ENCODE results near the gene TMEM178A. TPM values are rescaled to one million over a fixed set of nuclear protein-coding genes. Genes with fewer than 3 reads are reported as not detected.

TMEM178A gene
- polyA plus RNA-seq, 3 donors, result 0.15 TPM; not detected in 2

DNA sequence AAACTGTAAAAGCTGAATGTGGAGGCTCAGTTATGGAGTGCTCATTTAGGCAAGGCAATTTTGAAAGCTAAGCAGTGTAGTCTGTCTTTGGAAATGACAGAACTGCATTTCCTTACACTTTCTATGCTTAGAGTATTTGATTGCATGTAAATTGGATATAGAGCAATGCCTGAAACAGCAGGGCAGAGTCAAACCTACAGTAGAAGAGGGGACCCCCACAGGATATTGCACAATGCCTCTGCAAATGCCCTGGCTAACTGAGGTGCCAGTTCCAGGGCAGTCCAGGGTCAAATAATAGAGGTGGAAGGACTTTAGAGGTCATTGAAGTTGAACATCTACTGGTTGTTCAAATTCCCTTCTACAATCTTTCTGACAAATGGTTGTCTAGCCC lies 2.2 kb downstream of the TMEM178A start:
- Histone ChIP-seq H3K79me2 (ENCODE audit: insufficient read depth, low read length) (no peaks in the 10 kb centered on the region), H3K9ac (ENCODE audit: insufficient read depth, low read length, poor library complexity, severe bottlenecking) (no peak overlapping the region), H3K27ac (ENCODE audit: low read depth in 1 of 2, low read length in 2 of 2) (no peak overlapping the region), H3K27me3 (ENCODE audit: control insufficient read depth in 2 of 2, insufficient read depth in 2 of 2, low read length in 2 of 2) (peaks cover 50 to 53% of the 10 kb centered on the region in 2 donors), H2AFZ (ENCODE audit: insufficient read depth, low read depth, low read length, poor library complexity, severe bottlenecking) (no peak overlapping the region), H4K20me1 (ENCODE audit: insufficient read depth, low read length) (no peaks in the 10 kb centered on the region), H3K4me1 (ENCODE audit: control insufficient read depth in 1 of 2, insufficient read depth in 2 of 2, low read length in 2 of 2) (peaks cover 6 to 12% of the 10 kb centered on the region in 2 donors), H3K36me3 (replicated peaks in 1 of 2; ENCODE audit: control insufficient read depth in 1 of 2, insufficient read depth in 2 of 2, low read length in 2 of 2) (no peaks in the 10 kb centered on the region), H3K4me2 (replicated peaks; ENCODE audit: extremely low read depth, low read length, poor library complexity, severe bottlenecking) (no peak overlapping the region), H3K9me3 (replicated peaks in 1 of 2; ENCODE audit: control insufficient read depth in 1 of 2, insufficient read depth in 1 of 2, low read length in 2 of 2) (peaks cover 0 to 22% of the 10 kb centered on the region in 2 donors), H3K4me3 (replicated peaks in 1 of 3; ENCODE audit: low read depth in 2 of 3, low read length in 3 of 3) (no peak overlapping the region)
- H3K27ac Mint-ChIP-seq, result no peak overlapping the region
- no peak for DNase-seq
- TF ChIP-seq, protein P1, sequence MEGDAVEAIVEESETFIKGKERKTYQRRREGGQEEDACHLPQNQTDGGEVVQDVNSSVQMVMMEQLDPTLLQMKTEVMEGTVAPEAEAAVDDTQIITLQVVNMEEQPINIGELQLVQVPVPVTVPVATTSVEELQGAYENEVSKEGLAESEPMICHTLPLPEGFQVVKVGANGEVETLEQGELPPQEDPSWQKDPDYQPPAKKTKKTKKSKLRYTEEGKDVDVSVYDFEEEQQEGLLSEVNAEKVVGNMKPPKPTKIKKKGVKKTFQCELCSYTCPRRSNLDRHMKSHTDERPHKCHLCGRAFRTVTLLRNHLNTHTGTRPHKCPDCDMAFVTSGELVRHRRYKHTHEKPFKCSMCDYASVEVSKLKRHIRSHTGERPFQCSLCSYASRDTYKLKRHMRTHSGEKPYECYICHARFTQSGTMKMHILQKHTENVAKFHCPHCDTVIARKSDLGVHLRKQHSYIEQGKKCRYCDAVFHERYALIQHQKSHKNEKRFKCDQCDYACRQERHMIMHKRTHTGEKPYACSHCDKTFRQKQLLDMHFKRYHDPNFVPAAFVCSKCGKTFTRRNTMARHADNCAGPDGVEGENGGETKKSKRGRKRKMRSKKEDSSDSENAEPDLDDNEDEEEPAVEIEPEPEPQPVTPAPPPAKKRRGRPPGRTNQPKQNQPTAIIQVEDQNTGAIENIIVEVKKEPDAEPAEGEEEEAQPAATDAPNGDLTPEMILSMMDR (IDR thresholded peaks at IDR 0.05), result no peak
- peak overlapping the region in 1 of 2 donors; percentile 93 for H3K4me3 Mint-ChIP-seq
- peaks cover 41 to 56% (median 44%) of the 10 kb centered on the region in 3 donors for H3K27me3 Mint-ChIP-seq (ENCODE audit: low read depth in 3 of 3)
- intact Hi-C loops (cut with micrococcal nuclease), result no loop called here
- peaks cover 19% of the 10 kb centered on the region for H3K4me1 Mint-ChIP-seq
- H3K36me3 Mint-ChIP-seq, result peaks cover 0 to 13% of the 10 kb centered on the region in 2 donors
- H3K9me3 Mint-ChIP-seq, result peaks cover 0 to 21% (median 10%) of the 10 kb centered on the region in 7 donors

DNA sequence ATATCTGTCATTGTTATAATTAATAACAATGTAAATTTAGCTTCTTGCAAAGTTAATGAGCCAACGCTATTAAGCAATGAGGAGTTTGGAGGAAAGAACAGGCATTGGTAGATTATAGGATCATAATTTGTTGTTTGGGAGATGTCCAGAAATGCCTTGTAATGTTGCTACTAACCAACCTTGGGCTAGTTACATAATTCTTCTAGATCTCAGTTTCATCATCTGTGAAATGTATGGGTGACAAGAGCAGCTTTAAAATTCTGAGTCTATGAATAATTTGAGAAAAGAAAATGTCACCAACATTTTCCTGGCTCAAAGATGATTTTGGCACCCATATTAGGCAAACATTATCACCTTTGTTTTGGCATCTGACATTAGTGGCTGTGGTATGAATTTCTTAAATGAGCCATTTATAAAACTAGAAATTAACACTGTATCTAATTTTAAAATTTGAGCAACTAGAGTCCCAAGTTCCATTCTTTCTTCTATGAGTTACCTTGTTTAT lies 2.9 kb downstream of the TMEM178A start:
- Mint-ChIP-seq H3K4me3 (no peak overlapping the region), H3K36me3 (peaks cover 0 to 13% of the 10 kb centered on the region in 2 donors), H3K4me1 (peaks cover 19% of the 10 kb centered on the region), H3K9me3 (peaks cover 0 to 21% (median 10%) of the 10 kb centered on the region in 7 donors), H3K27ac (no peak overlapping the region), H3K27me3 (ENCODE audit: low read depth in 3 of 3) (peaks cover 41 to 51% (median 44%) of the 10 kb centered on the region in 3 donors)
- no peaks in the 10 kb centered on the region for H4K20me1 ChIP-seq (ENCODE audit: insufficient read depth, low read length)
- intact Hi-C loops (cut with micrococcal nuclease), result no loop called here
- H2AFZ ChIP-seq (ENCODE audit: insufficient read depth, low read depth, low read length, poor library complexity, severe bottlenecking), result no peak overlapping the region
- H3K27me3 ChIP-seq (ENCODE audit: control insufficient read depth in 2 of 2, insufficient read depth in 2 of 2, low read length in 2 of 2), result peaks cover 44 to 48% of the 10 kb centered on the region in 2 donors
- H3K27ac ChIP-seq (ENCODE audit: low read depth in 1 of 2, low read length in 2 of 2), result no peak overlapping the region
- TF ChIP-seq, protein P1 (IDR thresholded peaks at IDR 0.05), result no peak
- H3K36me3 ChIP-seq (replicated peaks in 1 of 2; ENCODE audit: control insufficient read depth in 1 of 2, insufficient read depth in 2 of 2, low read length in 2 of 2), result no peaks in the 10 kb centered on the region
- H3K4me1 ChIP-seq (ENCODE audit: control insufficient read depth in 1 of 2, insufficient read depth in 2 of 2, low read length in 2 of 2), result peaks cover 6 to 12% of the 10 kb centered on the region in 2 donors
- H3K4me3 ChIP-seq (replicated peaks in 1 of 3; ENCODE audit: low read depth in 2 of 3, low read length in 3 of 3), result no peak overlapping the region
- DNase-seq, result no peak
- no CpG with 5 or more reads among the region's 1 CpG for WGBS (ENCODE audit: insufficient coverage)
- H3K79me2 ChIP-seq (ENCODE audit: insufficient read depth, low read length), result no peaks in the 10 kb centered on the region
- no peak overlapping the region for H3K9ac ChIP-seq (ENCODE audit: insufficient read depth, low read length, poor library complexity, severe bottlenecking)
- no peak overlapping the region for H3K4me2 ChIP-seq (replicated peaks; ENCODE audit: extremely low read depth, low read length, poor library complexity, severe bottlenecking)
- H3K9me3 ChIP-seq (replicated peaks in 1 of 2; ENCODE audit: control insufficient read depth in 1 of 2, insufficient read depth in 1 of 2, low read length in 2 of 2), result peaks cover 0 to 22% of the 10 kb centered on the region in 2 donors
